T-helper 2 cell treated with Interferon-gamma antibody and Interleukin-4, amounts not matched to agents 5 μg/mL and 100 μg/mL, for 36 hours (primary cell): ENCODE data around the gene ZNF516.

Experiments
- DNase-seq: peaks from one replicate; pipeline ENCODE4 v3.0.0; 2021; ENCODE audit warnings: low spot score
- H3K27ac Mint-ChIP-seq: one replicate; pipeline ENCODE4 v1.8.0; 2021; ENCODE audit warnings: mild to moderate bottlenecking, mixed read lengths
- H3K27me3 Mint-ChIP-seq: one replicate; pipeline ENCODE4 v1.8.0; 2021; ENCODE audit warnings: low read depth, mixed read lengths
- H3K36me3 Mint-ChIP-seq: one replicate; pipeline ENCODE4 v1.8.0; 2021; ENCODE audit warnings: low read depth, mixed read lengths
- H3K4me1 Mint-ChIP-seq: one replicate; pipeline ENCODE4 v1.8.0; 2021; ENCODE audit warnings: low read depth, mixed read lengths
- H3K4me3 Mint-ChIP-seq: one replicate; pipeline ENCODE4 v1.8.0; 2022; ENCODE audit warnings: mild to moderate bottlenecking, moderate library complexity, mixed read lengths
- H3K9me3 Mint-ChIP-seq: one replicate; pipeline ENCODE4 v1.8.0; 2021; ENCODE audit warnings: mixed read lengths

ZNF516 gene

GRCh38 chr18:76464281-76465259 is 30.5 kb downstream of the ZNF516 start:
- H3K36me3 Mint-ChIP-seq, result no peaks in the 10 kb centered on the region
- H3K27me3 Mint-ChIP-seq, result no peaks in the 10 kb centered on the region
- H3K4me1 Mint-ChIP-seq, result peaks cover 8% of the 10 kb centered on the region
- no peak overlapping the region for H3K4me3 Mint-ChIP-seq
- H3K27ac Mint-ChIP-seq, result no peak overlapping the region
- DNase-seq, result no peak
- no peaks in the 10 kb centered on the region for H3K9me3 Mint-ChIP-seq

- Mint-ChIP-seq H3K9me3 (no peaks in the 10 kb centered on the region), H3K36me3 (no peaks in the 10 kb centered on the region), H3K4me3 (no peak overlapping the region), H3K27me3 (no peaks in the 10 kb centered on the region), H3K27ac (no peak overlapping the region), H3K4me1 (peaks cover 8% of the 10 kb centered on the region)
- no peak for DNase-seq
Observed at GRCh38 chr18:76463872-76464271, 31.2 kb downstream of the ZNF516 start.

- H3K4me1 Mint-ChIP-seq, result peaks cover 8% of the 10 kb centered on the region
- no peak overlapping the region for H3K4me3 Mint-ChIP-seq
- no peak for DNase-seq
- no peaks in the 10 kb centered on the region for H3K36me3 Mint-ChIP-seq
- H3K27me3 Mint-ChIP-seq, result no peaks in the 10 kb centered on the region
- no peak overlapping the region for H3K27ac Mint-ChIP-seq
- no peaks in the 10 kb centered on the region for H3K9me3 Mint-ChIP-seq
Observed at GRCh38 chr18:76463358-76463757, 31.7 kb downstream of the ZNF516 start.

- no peaks in the 10 kb centered on the region for H3K27me3 Mint-ChIP-seq
- H3K9me3 Mint-ChIP-seq, result no peaks in the 10 kb centered on the region
- no peak for DNase-seq
- peaks cover 3% of the 10 kb centered on the region for H3K4me1 Mint-ChIP-seq
- H3K4me3 Mint-ChIP-seq, result no peak overlapping the region
- no peak overlapping the region for H3K27ac Mint-ChIP-seq
- H3K36me3 Mint-ChIP-seq, result no peaks in the 10 kb centered on the region
Observed at GRCh38 chr18:76462326-76462694, 32.7 kb downstream of the ZNF516 start.

GRCh38 chr18:76461692-76462325 is 33.2 kb downstream of the ZNF516 start:
- no peak for DNase-seq
- Mint-ChIP-seq H3K27ac (no peak overlapping the region), H3K36me3 (no peaks in the 10 kb centered on the region), H3K4me1 (peaks cover 2% of the 10 kb centered on the region), H3K4me3 (no peak overlapping the region), H3K9me3 (no peaks in the 10 kb centered on the region), H3K27me3 (no peaks in the 10 kb centered on the region)

- no peak for DNase-seq
- Mint-ChIP-seq H3K9me3 (no peaks in the 10 kb centered on the region), H3K27me3 (no peaks in the 10 kb centered on the region), H3K27ac (no peak overlapping the region), H3K36me3 (no peaks in the 10 kb centered on the region), H3K4me3 (no peak overlapping the region), H3K4me1 (no peaks in the 10 kb centered on the region)
Observed at GRCh38 chr18:76461148-76461547, 33.9 kb downstream of the ZNF516 start.

GRCh38 chr18:76460482-76460881 is 34.6 kb downstream of the ZNF516 start:
- Mint-ChIP-seq H3K27me3 (no peaks in the 10 kb centered on the region), H3K36me3 (no peaks in the 10 kb centered on the region), H3K27ac (no peak overlapping the region), H3K4me1 (no peaks in the 10 kb centered on the region), H3K9me3 (no peaks in the 10 kb centered on the region), H3K4me3 (no peak overlapping the region)
- DNase-seq, result no peak

GRCh38 chr18:76459687-76460350 is 35.2 kb downstream of the ZNF516 start:
- DNase-seq, result no peak
- Mint-ChIP-seq H3K27ac (no peak overlapping the region), H3K4me1 (no peaks in the 10 kb centered on the region), H3K27me3 (no peaks in the 10 kb centered on the region), H3K4me3 (no peak overlapping the region), H3K9me3 (no peaks in the 10 kb centered on the region), H3K36me3 (no peaks in the 10 kb centered on the region)

- Mint-ChIP-seq H3K4me1 (no peaks in the 10 kb centered on the region), H3K9me3 (no peaks in the 10 kb centered on the region), H3K27ac (no peak overlapping the region), H3K4me3 (no peak overlapping the region), H3K36me3 (no peaks in the 10 kb centered on the region), H3K27me3 (peaks cover 1% of the 10 kb centered on the region)
- DNase-seq, result no peak
Observed at GRCh38 chr18:76459312-76459686, 35.7 kb downstream of the ZNF516 start.

- Mint-ChIP-seq H3K27ac (no peak overlapping the region), H3K4me1 (no peaks in the 10 kb centered on the region), H3K4me3 (no peak overlapping the region), H3K9me3 (no peaks in the 10 kb centered on the region), H3K36me3 (no peaks in the 10 kb centered on the region), H3K27me3 (peaks cover 6% of the 10 kb centered on the region)
- DNase-seq, result no peak
Observed at GRCh38 chr18:76458522-76459311, 36.3 kb downstream of the ZNF516 start.

GRCh38 chr18:76457957-76458356 is 37.1 kb downstream of the ZNF516 start:
- Mint-ChIP-seq H3K4me1 (no peaks in the 10 kb centered on the region), H3K4me3 (no peak overlapping the region), H3K36me3 (no peaks in the 10 kb centered on the region)

GRCh38 chr18:76457475-76457874 is 37.6 kb downstream of the ZNF516 start:
- Mint-ChIP-seq H3K9me3 (no peaks in the 10 kb centered on the region), H3K36me3 (no peaks in the 10 kb centered on the region), H3K27me3 (peaks cover 14% of the 10 kb centered on the region), H3K4me3 (no peak overlapping the region), H3K4me1 (no peaks in the 10 kb centered on the region), H3K27ac (no peak overlapping the region)
- DNase-seq, result no peak

More at GRCh38 chr18:76457957-76458356, 37.1 kb downstream of the ZNF516 start:
- Mint-ChIP-seq H3K9me3 (no peaks in the 10 kb centered on the region), H3K27me3 (peaks cover 11% of the 10 kb centered on the region), H3K27ac (no peak overlapping the region)
- DNase-seq, result no peak

- H3K27ac Mint-ChIP-seq, result no peak overlapping the region
- H3K9me3 Mint-ChIP-seq, result no peaks in the 10 kb centered on the region
- no peak overlapping the region for H3K4me3 Mint-ChIP-seq
- peaks cover 20% of the 10 kb centered on the region for H3K27me3 Mint-ChIP-seq
- no peaks in the 10 kb centered on the region for H3K36me3 Mint-ChIP-seq
- no peak for DNase-seq
- H3K4me1 Mint-ChIP-seq, result no peaks in the 10 kb centered on the region
Observed at GRCh38 chr18:76456823-76457222, 38.2 kb downstream of the ZNF516 start.
